Stimulated activated CD8-positive, alpha-beta memory T cell treated with anti-CD3 and anti-CD28 coated beads, Interleukin-12 subunit alpha, Interleukin-12 subunit beta, amount 100 ng/mL, for 1 hour (primary cell): Measurements from ENCODE around the gene SUPT3H.

ENCODE experiments used
- DNase-seq: peaks from one replicate; pipeline ENCODE4 v3.0.0-alpha.2; 2020; ENCODE audit warnings: low read depth

The SUPT3H gene

DNA sequence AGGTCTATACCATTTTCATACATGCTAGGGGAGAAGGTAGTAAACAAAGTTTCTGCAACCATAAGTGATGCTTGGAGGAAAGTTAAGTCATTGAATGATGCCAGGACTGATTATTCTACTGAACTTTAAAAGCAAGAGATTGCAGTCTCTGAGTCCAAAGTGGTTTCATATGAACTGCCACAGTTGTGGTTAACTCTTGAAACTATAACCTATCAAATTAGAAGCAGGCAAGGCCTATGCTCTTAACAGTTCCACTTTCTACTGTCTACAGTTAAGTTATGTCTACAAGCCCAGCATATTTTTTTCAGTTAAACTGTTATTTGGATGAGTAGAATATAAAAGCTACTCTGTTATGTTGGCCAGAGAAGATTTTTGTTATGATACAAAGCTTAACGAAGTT is 376.1 kb downstream of the SUPT3H start:
- no peak for DNase-seq

DNA sequence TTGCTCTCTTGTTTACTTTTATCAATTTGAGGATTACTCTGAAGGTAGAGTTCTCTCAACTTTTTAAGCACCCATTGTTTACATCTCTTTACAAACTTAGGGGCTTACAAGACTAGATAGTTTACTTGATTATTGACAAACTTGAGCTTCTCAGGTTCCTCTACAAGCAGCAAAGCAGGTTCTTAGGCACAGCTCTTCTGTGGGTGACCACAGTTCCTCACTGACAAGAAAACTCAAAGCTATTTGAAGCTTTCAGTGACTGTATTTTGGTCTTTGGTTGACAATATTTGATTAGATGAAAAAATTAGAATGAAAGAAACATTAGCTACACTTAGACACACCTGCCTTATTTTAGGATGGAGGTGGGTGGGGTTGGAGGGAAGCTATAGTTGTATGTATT is 376.9 kb downstream of the SUPT3H start:
- no peak for DNase-seq

DNA sequence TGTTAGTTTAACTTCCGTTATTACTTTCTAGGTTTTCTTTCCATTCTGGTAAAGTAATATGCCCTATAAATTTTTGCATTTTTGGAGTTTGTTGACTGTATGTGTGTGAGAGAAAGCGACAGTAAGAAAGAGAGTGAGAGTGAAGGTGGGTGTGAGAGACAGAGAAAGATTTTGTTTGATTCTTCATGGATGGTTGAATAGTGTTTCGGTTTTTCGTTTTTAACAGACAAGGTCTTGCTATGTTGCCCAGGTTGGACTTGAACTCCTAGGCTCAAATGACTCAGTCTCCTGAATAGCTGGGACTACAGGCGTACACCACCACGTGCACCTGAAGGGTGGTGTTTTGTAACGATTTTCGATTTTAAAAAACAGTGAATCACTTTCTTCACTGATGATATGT is 378.7 kb downstream of the SUPT3H start:
- DNase-seq, result no peak

DNA sequence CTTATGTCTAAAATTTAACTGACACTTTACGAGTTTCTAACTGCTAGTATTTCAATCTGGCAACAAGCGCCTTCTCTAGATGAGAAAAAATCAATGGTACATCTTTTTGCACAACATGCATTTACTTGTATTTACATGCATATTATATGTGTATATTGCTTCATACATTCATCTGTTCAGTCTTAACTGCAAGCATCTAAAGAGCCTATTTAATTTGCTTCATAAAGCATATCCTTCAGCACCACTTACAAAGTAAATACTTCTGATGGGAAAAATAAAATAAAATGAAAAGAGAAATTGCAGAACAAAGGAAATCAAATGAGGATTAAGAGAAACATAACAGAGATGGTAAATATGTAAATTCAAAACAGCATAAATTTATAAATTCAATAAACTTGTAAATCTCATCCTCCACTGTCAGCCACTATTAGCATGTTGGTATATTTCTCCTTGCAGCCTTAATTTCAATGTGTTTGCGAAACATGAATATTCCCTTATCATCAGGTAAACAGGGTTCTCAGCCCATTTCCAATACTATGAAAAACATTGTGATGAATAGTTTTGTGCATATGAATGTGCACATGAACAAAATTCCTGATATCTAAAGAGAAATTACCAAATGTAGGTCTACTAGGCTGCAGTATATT is 382.1 kb downstream of the SUPT3H start:
- no peak for DNase-seq

DNA sequence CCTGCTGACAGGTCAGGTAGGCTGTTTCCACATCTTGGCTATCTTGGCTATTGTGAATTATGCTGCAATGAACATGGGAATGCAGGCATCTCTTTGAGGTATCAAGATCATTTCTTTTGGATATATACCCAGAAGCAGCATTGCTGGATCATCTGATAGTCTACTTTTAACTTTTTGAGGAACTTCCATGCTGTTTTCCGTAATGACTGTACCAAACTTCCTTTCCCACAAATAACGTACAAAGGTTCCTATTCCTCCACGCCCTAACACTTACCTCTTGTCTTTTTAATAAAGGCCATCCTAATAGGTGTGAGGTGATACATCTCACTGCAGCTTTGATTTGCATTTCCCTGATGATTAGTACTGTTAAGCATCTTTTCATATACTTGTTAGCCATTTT is 388.3 kb downstream of the SUPT3H start:
- DNase-seq, result no peak

DNA sequence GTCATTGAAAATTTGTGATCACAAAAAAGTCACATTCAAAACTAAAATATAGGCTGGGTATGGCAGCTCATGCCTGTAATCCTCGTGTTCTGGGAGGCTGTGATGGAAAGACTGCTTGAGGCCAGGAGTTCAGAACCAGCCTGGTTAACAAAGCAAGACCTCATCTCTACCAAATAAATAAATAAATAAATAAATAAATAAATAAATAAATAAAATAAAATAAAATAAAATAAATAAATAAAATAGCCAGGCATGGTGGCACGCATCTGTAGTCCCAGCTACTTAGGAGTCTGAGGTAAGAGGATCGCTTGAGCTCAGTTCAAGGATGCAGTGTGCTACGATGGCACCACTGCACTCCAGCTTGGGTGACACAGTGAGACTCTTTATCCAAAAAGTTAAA is 392.7 kb downstream of the SUPT3H start:
- DNase-seq, result no peak

DNA sequence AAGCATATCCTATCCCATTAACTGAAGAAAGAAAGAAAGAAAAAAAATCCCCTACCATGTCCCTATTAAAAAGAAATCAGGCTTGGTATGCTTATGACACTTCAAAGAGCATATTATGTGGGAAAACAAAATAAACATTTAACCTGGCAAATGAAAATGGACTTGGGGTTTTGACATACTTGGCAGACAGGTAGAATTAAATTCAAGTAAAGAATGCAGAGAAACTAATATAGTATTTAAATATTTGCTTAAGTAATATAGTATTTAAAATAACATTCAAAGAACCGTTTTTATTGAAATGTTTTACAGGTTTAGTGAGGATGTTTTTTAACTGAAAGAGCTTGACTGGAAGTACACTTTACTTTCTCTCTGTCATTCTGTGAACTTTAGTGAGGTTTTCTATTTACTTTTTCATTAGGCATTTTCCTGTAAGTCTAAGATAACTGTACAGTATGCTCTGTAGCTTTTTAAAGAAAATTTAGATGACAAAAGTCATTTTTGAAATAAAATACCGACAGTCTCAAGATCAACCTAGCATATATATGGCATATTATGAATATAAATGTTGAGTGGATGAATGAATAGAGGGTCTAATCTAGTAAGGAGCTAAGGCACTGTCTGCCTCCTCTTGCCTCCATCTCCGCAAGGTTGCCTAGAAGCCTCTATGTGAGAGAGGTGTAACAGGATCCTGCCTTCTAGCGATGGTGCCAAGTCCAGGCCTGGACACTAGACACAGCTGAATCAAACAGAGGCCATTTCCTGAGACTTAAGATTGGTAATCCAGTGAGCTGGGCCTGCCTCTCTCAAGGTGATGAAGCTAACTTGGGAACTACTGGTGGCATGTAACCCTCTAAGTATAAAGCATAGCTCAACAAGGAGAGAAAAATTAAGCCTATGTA is 394.0 kb downstream of the SUPT3H start:
- no peak for DNase-seq

DNA sequence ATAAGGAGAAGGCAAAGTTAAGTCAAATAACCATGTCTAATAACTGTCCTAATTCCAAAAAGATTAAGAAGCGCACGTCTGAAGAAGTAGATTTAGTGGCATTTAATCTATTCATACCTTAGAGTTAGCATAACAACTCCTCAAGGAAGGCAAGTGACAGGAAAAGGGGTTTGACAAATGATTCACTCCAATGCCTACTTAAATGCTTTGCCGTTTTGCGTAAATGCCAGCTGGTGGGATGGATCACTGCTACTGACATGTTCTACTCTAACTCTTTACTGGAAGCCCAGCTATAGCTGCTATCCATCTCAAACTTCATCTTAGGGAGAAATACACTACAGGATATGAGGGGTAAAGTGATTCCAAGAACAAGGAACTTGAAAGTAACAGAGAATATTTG is 396.9 kb downstream of the SUPT3H start:
- DNase-seq, result no peak

DNA sequence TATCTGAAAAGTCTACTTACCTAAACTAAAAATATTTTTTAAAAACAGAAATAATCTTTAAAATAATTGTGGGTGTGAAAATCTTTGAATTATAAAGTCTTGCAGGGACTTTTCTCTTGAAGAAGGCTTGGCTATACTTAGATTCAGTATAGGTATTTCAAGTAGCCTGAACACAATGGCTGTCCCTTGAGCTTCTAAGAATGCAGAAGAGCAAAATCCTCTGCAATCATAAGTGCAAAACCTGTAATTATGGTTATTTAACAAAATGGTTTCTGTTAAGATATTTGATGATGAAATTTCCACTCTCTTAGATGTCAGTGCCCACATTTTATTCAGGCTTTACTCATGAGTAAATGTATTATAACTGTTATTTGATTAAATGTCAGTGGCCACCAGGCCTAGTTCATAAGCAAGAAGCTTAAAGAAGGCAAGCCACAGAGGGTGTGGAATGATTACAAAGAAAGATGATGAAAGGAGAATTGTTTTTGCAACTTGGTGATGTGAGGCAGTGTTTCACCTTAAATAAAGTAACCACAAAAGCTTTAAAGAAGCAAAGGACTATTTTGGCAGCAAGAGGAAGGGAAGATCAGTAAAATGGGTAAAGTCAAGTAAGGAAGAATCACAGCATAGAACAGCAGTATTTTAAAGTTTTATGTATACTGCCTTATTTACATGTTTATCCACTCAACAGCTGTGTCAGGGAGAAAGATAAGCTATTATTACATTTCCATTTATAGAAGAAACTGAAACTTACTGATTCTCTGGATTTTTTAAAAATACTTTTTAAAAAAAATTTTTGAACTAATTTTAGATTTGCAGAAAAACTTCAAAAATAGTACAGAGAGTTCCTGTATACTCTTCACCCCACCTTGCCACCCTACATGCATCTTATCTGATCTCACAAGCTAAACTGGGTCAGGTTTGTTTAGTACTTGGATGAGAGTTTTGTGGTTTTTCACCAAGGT is 400.8 kb downstream of the SUPT3H start:
- no peak for DNase-seq

DNA sequence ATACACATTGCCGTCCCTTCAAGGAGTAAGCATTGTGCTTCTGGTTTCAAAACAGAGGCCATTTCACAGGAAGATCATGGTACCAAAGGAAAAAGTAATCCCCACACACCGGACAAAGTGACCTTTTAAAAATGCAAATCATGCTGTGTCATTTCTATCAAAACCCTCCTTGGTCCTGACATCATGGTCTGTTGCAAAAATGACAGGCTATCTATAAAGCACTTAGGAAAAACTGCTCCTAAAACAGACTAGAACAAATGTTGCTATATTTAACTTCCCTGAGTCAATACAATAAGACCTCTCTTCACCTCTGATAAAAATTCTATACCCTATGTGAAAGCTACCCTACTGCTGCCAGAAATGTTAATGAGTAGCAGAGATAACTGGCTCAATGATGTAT is 403.2 kb downstream of the SUPT3H start:
- DNase-seq, result no peak

DNA sequence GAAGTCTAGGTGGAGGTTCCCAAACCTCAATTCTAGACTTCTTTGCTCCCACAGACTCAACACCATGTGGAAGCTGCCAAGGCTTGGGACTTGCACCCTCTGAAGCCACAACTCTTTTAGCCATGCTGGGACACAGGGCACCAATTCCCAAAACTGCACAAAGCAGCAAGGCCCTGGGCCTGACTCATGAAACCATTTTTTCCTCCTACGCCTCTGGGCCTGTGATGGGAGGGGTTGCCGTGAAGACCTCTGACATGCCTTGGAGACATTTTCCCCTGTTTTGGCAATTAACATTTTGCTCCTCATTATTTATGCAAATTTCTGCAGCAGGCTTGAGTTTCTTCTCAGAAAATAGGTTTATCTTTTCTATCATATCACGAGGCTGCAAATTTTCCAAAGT is 405.0 kb downstream of the SUPT3H start:
- DNase-seq, result no peak

DNA sequence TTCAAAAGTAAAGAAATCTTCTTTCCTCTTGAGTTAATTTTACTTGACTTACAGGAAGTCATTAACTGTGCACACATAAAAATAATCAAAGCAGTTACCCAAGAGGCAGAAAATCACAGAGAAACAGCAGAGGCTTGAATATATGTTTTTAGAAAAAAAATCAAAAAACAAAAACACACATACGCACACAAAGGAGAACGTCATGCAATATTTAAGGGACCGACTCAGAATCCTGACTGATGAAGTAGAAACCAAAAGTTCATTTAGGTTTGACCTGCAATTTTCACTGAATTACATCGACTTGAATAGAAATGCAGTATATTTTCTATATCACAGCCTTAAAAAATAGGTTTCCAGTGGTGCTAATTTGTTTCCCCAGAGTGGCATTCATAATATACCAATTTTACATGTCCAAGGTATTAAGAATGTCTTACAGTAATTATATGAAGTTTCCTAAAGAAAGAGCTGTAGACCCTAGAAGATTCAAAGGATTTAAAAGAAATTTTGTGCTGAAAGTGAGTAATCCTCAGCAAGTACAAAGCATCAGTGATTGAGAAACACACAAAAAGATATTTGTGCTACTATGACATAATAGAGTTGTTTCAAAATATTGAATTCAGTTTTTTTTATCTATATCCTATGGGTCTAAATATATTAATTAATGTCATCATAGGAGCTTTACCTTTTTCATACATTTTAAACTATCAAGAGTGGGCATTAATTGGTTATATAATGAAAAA is 408.1 kb downstream of the SUPT3H start:
- DNase-seq, result no peak

DNA sequence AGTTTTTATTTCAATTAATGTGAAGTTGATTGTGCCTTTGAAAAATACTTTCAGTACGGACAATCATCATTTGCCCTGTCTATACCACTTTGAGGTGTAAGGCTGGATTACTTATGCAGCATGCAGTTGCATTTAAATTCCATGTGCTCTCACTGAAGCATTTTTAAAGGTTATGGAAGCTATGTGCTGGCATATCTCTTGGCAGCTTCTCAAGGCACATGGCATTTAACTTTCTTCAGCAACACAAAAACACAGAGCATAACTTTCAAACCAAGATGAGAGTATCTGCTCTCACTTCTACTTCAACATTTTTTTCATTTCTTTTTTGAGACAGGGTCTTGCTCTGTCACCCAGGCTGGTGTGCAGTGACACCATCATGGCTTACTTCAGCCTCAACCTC is 410.3 kb downstream of the SUPT3H start:
- no peak for DNase-seq

DNA sequence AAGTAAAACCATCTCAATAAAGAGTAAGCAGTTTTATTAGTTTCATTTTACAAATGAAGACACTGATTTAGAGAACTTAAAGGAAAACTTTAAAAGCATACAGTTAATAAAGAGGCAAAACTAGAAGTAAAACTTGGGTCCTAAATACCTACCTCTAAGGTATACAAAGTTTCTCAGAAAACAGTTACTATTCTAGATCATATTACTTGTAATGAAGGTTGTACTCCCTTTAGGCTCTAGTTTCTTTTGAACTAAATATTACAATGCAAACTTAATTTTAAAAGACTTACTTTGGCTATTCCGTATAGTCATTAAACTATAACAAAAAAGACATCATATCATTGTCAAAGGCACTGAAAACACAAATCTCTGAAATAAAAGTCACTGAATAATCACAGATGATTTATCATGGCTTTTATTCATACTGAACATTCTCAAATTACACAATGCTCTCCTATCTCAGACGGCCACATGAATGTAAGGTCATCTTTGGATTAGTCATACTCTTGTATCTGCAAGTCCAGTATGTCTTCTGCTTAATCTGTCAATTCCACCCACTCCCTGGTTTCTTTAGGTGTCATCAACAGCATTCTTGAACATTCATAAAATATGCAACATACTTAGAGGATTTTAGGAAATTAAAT is 411.2 kb downstream of the SUPT3H start:
- DNase-seq, result no peak

DNA sequence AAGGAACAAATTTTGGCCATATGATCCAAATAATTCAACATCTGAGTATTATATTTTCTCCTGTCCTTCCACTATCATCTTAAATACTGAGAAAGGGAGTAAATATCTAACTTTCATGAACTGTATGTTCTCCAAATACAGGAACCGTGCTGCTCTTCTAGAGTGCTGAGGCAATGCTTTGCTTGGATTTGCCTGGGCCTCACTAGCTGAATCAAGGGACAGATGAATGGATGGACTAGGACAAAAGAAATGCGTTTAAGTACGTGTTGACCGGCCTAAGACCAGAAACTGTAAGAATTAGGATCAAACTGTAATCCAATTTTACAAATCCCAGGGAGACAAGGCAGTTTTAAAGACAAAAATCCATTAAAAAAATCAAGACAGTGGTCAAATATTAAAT is 412.0 kb downstream of the SUPT3H start:
- no peak for DNase-seq

DNA sequence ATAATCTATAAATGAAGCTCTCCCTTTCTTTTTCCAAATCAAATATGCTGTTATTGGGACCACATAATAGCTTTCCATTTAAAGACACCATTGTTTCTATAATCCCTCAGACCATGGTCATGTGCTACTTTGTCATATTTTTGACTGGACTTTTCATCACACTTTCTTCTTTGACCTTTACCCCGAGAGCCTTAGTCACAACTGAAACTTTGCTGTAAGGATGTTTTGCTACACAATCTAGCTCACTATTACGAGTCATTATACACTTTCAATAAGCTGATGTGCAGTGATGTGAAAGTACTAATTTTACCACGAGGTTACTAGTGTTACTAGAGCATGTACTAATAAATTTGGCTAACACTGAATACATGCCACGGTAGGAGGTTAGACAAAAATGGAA is 416.8 kb downstream of the SUPT3H start:
- DNase-seq, result no peak

DNA sequence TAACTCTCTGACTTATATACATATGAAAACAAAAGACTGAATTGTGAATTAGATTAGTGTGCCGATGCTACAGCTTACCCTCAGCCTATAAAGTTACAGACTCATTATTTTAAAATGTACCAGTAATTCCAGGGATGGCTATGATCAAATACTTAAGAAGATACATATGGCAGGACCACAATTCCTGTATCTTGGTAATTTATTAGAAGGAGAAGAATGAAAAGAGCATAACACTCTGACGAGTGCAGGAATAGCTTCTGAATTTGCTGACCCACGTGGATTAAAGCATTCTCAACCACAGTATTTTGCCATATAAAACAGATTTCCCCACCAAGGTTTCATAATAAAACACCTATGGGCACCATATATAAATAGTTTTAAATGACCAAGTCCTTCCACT is 418.1 kb downstream of the SUPT3H start:
- no peak for DNase-seq

DNA sequence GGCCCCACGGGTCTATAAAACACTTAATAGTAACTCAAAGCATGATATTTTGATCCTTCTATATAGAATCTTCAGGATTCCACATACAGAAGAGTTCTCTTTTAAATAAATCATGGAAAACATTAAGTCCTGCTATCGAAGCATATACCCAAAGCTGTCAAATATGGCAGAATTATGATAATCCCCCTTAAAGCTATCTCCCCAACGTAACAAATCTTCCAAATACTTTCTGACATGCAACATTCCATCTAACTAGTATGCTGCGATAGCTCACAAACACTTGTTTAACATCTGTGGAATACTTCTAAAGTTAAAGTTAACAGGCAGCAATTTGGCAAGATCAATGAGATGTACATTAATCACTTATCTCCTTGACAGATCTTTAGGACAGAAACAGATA is 420.6 kb downstream of the SUPT3H start:
- no peak for DNase-seq

DNA sequence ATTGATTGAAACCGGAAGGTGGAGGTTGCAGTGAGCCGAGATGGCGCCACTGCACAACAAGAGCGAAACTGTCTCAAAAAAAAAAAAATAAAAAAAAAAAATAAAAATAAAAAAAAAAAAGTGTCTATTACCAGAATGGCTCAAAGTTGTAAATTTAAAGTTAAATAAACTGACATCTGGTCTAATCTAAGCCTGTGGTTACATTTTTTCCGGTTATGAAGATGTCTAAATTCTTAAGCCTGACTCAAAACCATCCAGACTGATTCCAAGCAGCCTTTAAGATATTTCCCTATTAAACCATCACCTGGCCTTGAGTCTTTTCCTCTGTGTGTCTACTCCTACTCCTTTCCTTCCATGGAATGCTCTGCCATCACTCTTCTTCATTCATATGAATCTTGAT is 421.3 kb downstream of the SUPT3H start:
- no peak for DNase-seq

DNA sequence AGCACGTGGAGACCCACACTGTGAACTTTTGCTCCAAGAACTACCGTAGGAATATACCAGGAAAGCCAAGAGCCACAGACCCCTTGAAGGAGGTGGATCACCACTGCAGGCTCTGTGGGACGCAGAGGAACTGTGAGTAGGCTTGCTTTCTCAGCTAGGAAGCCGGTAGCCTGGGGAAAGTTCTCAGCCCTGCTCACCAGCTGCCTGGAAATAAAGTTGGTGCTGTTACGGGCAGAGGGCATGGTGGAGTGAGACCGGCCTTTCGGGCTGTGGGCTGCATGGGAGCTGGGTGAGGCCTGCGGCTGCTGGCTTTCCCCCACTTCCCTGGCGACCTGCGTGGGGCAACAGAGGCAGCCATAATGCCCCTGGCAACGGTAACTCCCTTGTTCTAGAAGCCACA is 422.6 kb downstream of the SUPT3H start:
- DNase-seq, result no peak

DNA sequence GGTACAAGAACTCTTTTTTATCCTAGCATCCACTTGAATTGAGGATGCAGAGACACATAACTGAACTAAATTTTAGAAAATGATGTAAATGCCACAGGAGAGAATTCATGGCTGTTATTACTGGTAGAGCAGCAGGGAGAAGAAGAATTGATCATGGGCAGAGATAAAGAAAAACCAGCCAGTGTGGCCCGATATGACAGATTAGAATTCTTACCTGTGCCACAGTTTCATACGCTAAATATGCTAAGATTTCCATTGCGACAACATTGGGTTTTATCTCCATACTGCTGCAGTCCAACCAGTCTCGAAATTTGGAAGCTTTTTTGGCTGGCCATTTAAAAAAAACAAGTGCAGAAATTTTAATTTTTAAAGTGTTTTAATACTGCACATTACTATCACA is 423.5 kb downstream of the SUPT3H start:
- no peak for DNase-seq
